Fibroblast of lung (primary cell): Measurements from ENCODE around the gene MCF2L2. TPM values are rescaled to one million over a fixed set of nuclear protein-coding genes. Genes with fewer than 3 reads are reported as not detected.

ENCODE experiments used
- DNase-seq, 2 donors: peaks; one replicate each; pipeline versions ENCODE4 v3.0.0 to v3.0.0-alpha.2; 2010; ENCODE audit warnings: low read depth in 2 of 2
- H2AFZ ChIP-seq: 2 replicates; pipeline ENCODE4 v1.5.1; 2012; ENCODE audit warnings: low read length, control low read depth, inconsistent platforms
- H3K27ac ChIP-seq: 2 replicates; pipeline ENCODE4 v1.5.1; 2011; ENCODE audit warnings: low read length, control low read depth; ENCODE audit not compliant: insufficient read depth
- H3K27me3 ChIP-seq: 2 replicates; pipeline ENCODE4 v1.5.1; 2011; ENCODE audit warnings: mild to moderate bottlenecking, low read length; ENCODE audit not compliant: control insufficient read depth, insufficient read depth
- H3K36me3 ChIP-seq: 2 replicates; pipeline ENCODE4 v1.5.1; 2011; ENCODE audit warnings: low read length; ENCODE audit not compliant: control insufficient read depth, insufficient read depth
- H3K4me1 ChIP-seq: 2 replicates; pipeline ENCODE4 v1.5.1; 2011; ENCODE audit warnings: low read length; ENCODE audit not compliant: control insufficient read depth, insufficient read depth; ENCODE audit errors: extremely low read depth
- H3K4me2 ChIP-seq: 2 replicates; pipeline ENCODE4 v1.5.1; 2011; ENCODE audit warnings: low read length, control low read depth; ENCODE audit not compliant: insufficient read depth; ENCODE audit errors: extremely low read depth
- H3K4me3 ChIP-seq, 4 experiments: fragments of 200-600 bp in 1 of 4; sonication (generic) in 1 of 4; replicated peaks in 1 of 4; 2 replicates each; pipeline ENCODE4 v1.5.1; 2011 to 2016; ENCODE audit warnings: low read length in 4 of 4, low read depth in 3 of 4, mild to moderate bottlenecking in 3 of 4, control low read depth in 2 of 4, inconsistent platforms in 1 of 4, mixed read lengths in 1 of 4; ENCODE audit not compliant: insufficient read depth in 1 of 4; ENCODE audit errors: control extremely low read depth in 1 of 4
- H3K79me2 ChIP-seq: 2 replicates; pipeline ENCODE4 v1.5.1; 2012; ENCODE audit warnings: mild to moderate bottlenecking, low read length, inconsistent platforms; ENCODE audit not compliant: control insufficient read depth, insufficient read depth
- H3K9ac ChIP-seq: 2 replicates; pipeline ENCODE4 v1.5.1; 2011; ENCODE audit warnings: mild to moderate bottlenecking, low read length, control low read depth; ENCODE audit not compliant: insufficient read depth
- H3K9me3 ChIP-seq: 2 replicates; pipeline ENCODE4 v1.5.1; 2012; ENCODE audit warnings: low read depth, low read length; ENCODE audit not compliant: control insufficient read depth, insufficient read depth
- H4K20me1 ChIP-seq: 2 replicates; pipeline ENCODE4 v1.5.1; 2011; ENCODE audit warnings: low read length; ENCODE audit not compliant: control insufficient read depth, insufficient read depth; ENCODE audit errors: extremely low read depth
- CTCF ChIP-seq, 2 donors: IDR thresholded peaks in 1 of 2; conservative IDR thresholded peaks in 1 of 2; 1 replicate in 1 of 2; 2 replicates in 1 of 2; pipeline ENCODE4 v1.5.1; 2011 to 2012; ENCODE audit warnings: low read length in 2 of 2, control low read depth in 1 of 2, inconsistent platforms in 1 of 2, low read depth in 1 of 2, mild to moderate bottlenecking in 1 of 2
- EZH2 ChIP-seq: IDR thresholded peaks from 2 replicates; pipeline ENCODE4 v1.5.1; 2012; ENCODE audit warnings: low read length, control low read depth, mild to moderate bottlenecking; ENCODE audit errors: missing control alignments
- polyA plus RNA-seq, 2 donors: library from polyadenylated mRNA; depleted of rRNA in 1 of 2; stranded (reverse) in 1 of 2; unstranded in 1 of 2; fragments of >200 nt; gene quantifications; 2 replicates each; pipeline ENCODE4 v1.2.1, GENCODE V29; 2011 to 2012; ENCODE audit warnings: missing spikeins in 1 of 2
- total RNA-seq: library from RNA; depleted of rRNA; stranded (reverse); fragments of >200 nt; gene quantifications from 2 replicates; pipeline ENCODE4 v1.2.1, GENCODE V29; 2014

Gene MCF2L2
- total and polyA plus RNA-seq, 2 donors (not counting 1 experiment from before 2014, with no cell fraction given): under 0.01 to 0.08 TPM

GRCh38 chr3:183215591-183216202 is 212.7 kb downstream of the MCF2L2 start:
- no peaks in the 10 kb centered on the region for H3K79me2 ChIP-seq
- H3K4me2 ChIP-seq: no peak overlapping the region
- H3K4me3 ChIP-seq: no peak overlapping the region
- no peaks in the 10 kb centered on the region for H3K4me1 ChIP-seq
- H3K9ac ChIP-seq: no peak overlapping the region
- TF ChIP-seq CTCF (conservative IDR thresholded peaks at IDR 0.05 in 1 of 2, IDR thresholded peaks at IDR 0.05 in 1 of 2; ENCODE audit: low read depth in 1 of 2, low read length in 2 of 2): no peak
- no peak for TF ChIP-seq EZH2
- H3K36me3 ChIP-seq: no peaks in the 10 kb centered on the region
- DNase-seq: no peak
- no peaks in the 10 kb centered on the region for H3K27me3 ChIP-seq
- no peaks in the 10 kb centered on the region for H3K9me3 ChIP-seq
- no peak overlapping the region for H2AFZ ChIP-seq
- H3K27ac ChIP-seq: no peak overlapping the region
- H4K20me1 ChIP-seq: no peaks in the 10 kb centered on the region

GRCh38 chr3:183214277-183214612 is 214.2 kb downstream of the MCF2L2 start:
- Histone ChIP-seq H3K4me3 (no peak overlapping the region), H3K36me3 (no peaks in the 10 kb centered on the region), H3K4me2 (no peak overlapping the region), H3K27ac (no peak overlapping the region), H3K4me1 (no peaks in the 10 kb centered on the region), H3K9ac (no peak overlapping the region), H4K20me1 (no peaks in the 10 kb centered on the region), H3K79me2 (no peaks in the 10 kb centered on the region), H3K27me3 (no peaks in the 10 kb centered on the region), H2AFZ (no peak overlapping the region), H3K9me3 (no peaks in the 10 kb centered on the region)
- DNase-seq: no peak
- TF ChIP-seq CTCF (conservative IDR thresholded peaks at IDR 0.05 in 1 of 2, IDR thresholded peaks at IDR 0.05 in 1 of 2; ENCODE audit: low read depth in 1 of 2, low read length in 2 of 2) (no peak), EZH2 (no peak)

- Histone ChIP-seq H3K79me2 (no peaks in the 10 kb centered on the region), H3K9me3 (no peaks in the 10 kb centered on the region), H3K9ac (no peak overlapping the region), H4K20me1 (no peaks in the 10 kb centered on the region), H3K27ac (no peak overlapping the region), H3K4me1 (no peaks in the 10 kb centered on the region), H3K4me3 (no peak overlapping the region), H3K36me3 (no peaks in the 10 kb centered on the region), H3K27me3 (no peaks in the 10 kb centered on the region), H3K4me2 (no peak overlapping the region), H2AFZ (no peak overlapping the region)
- TF ChIP-seq EZH2 (no peak), CTCF (conservative IDR thresholded peaks at IDR 0.05 in 1 of 2, IDR thresholded peaks at IDR 0.05 in 1 of 2; ENCODE audit: low read depth in 1 of 2, low read length in 2 of 2) (no peak)
- no peak for DNase-seq
Observed at GRCh38 chr3:183213415-183214276, 214.8 kb downstream of the MCF2L2 start.
